Measurements from ENCODE around the gene XAF1. TPM values are rescaled to one million over a fixed set of nuclear protein-coding genes. Genes with fewer than 3 reads are reported as not detected.
"Not testable (repeated sequence)": the region's sequence is repeated elsewhere in the genome, so short reads cannot be mapped to it uniquely, and the experiment has no call there.

The XAF1 gene
- total RNA-seq, 2 donors from 2014 or later, result 36.8 to 45.8 TPM

- no peak for ATAC-seq (ENCODE audit: insufficient number of reproducible peaks, low FRiP score, low read depth)
- DNase-seq (ENCODE audit: low spot score), result no peak
- no peak for TF ChIP-seq CTCF (IDR thresholded peaks at IDR 0.05)
These were observed 26.3 kb upstream of the XAF1 start for GRCh38 chr17:6729531-6729930.

GRCh38 chr17:6746665-6747064 lies 9.2 kb upstream of the XAF1 start:
- not testable (repeated sequence) for ATAC-seq (ENCODE audit: insufficient number of reproducible peaks, low FRiP score, low read depth); H3K27ac ChIP-seq; DNase-seq (ENCODE audit: low spot score); H3K4me3 ChIP-seq; H3K4me1 ChIP-seq (ENCODE audit: control insufficient read depth in 1 of 2, low read depth in 2 of 2); H3K9me3 ChIP-seq; H3K27me3 ChIP-seq (replicated peaks; ENCODE audit: insufficient read depth); H3K36me3 ChIP-seq

More at GRCh38 chr17:6729531-6729930, 26.3 kb upstream of the XAF1 start:
- no peaks in the 10 kb centered on the region for H3K36me3 ChIP-seq
- H3K4me3 ChIP-seq, result no peak overlapping the region
- H3K27me3 ChIP-seq (replicated peaks; ENCODE audit: insufficient read depth), result no peaks in the 10 kb centered on the region
- no peaks in the 10 kb centered on the region for H3K9me3 ChIP-seq
- H3K27ac ChIP-seq, result no peak overlapping the region
- no peaks in the 10 kb centered on the region for H3K4me1 ChIP-seq (ENCODE audit: control insufficient read depth in 1 of 2, low read depth in 2 of 2)

- H3K4me3 ChIP-seq, result no peak overlapping the region
- peaks cover 3 to 20% of the 10 kb centered on the region in 2 donors for H3K4me1 ChIP-seq (ENCODE audit: control insufficient read depth in 1 of 2, low read depth in 2 of 2)
- H3K36me3 ChIP-seq, result no peaks in the 10 kb centered on the region
- H3K27ac ChIP-seq, result no peak overlapping the region
- no peaks in the 10 kb centered on the region for H3K27me3 ChIP-seq (replicated peaks; ENCODE audit: insufficient read depth)
- no peak for DNase-seq (ENCODE audit: low spot score)
- no peak for ATAC-seq (ENCODE audit: insufficient number of reproducible peaks, low FRiP score, low read depth)
- H3K9me3 ChIP-seq, result no peaks in the 10 kb centered on the region
- TF ChIP-seq CTCF (IDR thresholded peaks at IDR 0.05), result no peak
These were observed 7.2 kb upstream of the XAF1 start for GRCh38 chr17:6748617-6749016.

- no peaks in the 10 kb centered on the region for H3K9me3 ChIP-seq
- peaks cover 3 to 21% of the 10 kb centered on the region in 2 donors for H3K4me1 ChIP-seq (ENCODE audit: control insufficient read depth in 1 of 2, low read depth in 2 of 2)
- DNase-seq (ENCODE audit: low spot score) (no peak), ATAC-seq (ENCODE audit: insufficient number of reproducible peaks, low FRiP score, low read depth) (no peak)
- TF ChIP-seq CTCF (IDR thresholded peaks at IDR 0.05), result no peak
- H3K27me3 ChIP-seq (replicated peaks; ENCODE audit: insufficient read depth), result no peaks in the 10 kb centered on the region
- no peak overlapping the region for H3K27ac ChIP-seq
- H3K36me3 ChIP-seq, result no peaks in the 10 kb centered on the region
- H3K4me3 ChIP-seq, result no peak overlapping the region
These were observed 6.3 kb upstream of the XAF1 start for GRCh38 chr17:6749519-6749918.

GRCh38 chr17:6752068-6752909 lies 3.6 kb upstream of the XAF1 start:
- Histone ChIP-seq H3K27me3 (replicated peaks; ENCODE audit: insufficient read depth) (no peaks in the 10 kb centered on the region), H3K9me3 (no peaks in the 10 kb centered on the region), H3K4me1 (ENCODE audit: control insufficient read depth in 1 of 2, low read depth in 2 of 2) (peaks cover 6 to 41% of the 10 kb centered on the region in 2 donors), H3K4me3 (no peak overlapping the region), H3K27ac (peak overlapping the region; percentile 75 to 83), H3K36me3 (no peaks in the 10 kb centered on the region)
- ATAC-seq (ENCODE audit: insufficient number of reproducible peaks, low FRiP score, low read depth), result peak; percentile 29
- no peak for TF ChIP-seq CTCF (IDR thresholded peaks at IDR 0.05)
- DNase-seq (ENCODE audit: low spot score), result peak; percentile 15

Measured in thoracic aorta (tissue), 2 donors.